Inflammatory macrophage treated with lipopolysaccharide for 4 hours (primary cell): ENCODE data around the gene AGPS.
"Not testable (repeated sequence)": the region's sequence is repeated elsewhere in the genome, so short reads cannot be mapped to it uniquely, and the experiment has no call there.

Experiments used
- DNase-seq: peaks from one replicate; pipeline ENCODE4 v3.0.0-alpha.2; 2020

Gene AGPS

DNA sequence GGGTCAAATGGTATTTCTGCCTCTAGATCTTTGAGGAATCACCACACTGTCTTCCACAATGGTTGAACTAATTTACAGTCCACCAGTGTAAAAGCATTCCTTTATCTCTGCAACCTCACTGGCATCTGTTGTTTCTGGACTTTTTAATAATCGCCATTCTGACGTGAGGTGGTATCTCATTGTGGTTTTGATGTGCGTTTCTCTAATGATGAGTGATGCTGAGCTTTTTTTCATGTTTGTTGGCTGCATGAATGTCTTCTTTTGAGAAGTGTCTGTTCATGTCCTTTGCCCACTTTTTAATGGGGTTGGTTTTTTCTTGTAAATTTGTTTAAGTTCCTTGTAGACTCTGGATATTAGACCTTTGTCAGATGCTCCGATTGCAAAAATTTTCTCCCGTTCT lies 32.0 kb downstream of the AGPS start:
- DNase-seq: not testable (repeated sequence)

DNA sequence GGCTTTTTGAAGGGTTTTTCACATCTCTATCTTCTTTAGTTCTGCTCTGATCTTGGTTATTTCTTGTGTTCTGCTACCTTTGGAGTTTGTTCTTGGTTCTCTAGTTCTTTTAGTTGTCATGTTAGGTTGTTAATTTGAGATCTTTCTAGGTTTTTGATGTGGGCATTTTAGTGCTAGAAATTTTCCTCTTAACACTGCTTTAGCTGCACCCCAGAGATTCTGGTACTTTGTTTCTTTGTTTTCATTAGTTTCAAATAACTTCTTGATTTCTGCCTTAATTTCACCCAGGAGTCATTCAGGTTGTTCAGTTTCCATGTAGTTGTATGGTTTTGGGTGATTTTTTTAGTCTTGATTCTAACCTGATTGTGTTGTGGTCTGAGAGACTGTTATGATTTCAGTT lies 34.7 kb downstream of the AGPS start:
- DNase-seq: no peak

DNA sequence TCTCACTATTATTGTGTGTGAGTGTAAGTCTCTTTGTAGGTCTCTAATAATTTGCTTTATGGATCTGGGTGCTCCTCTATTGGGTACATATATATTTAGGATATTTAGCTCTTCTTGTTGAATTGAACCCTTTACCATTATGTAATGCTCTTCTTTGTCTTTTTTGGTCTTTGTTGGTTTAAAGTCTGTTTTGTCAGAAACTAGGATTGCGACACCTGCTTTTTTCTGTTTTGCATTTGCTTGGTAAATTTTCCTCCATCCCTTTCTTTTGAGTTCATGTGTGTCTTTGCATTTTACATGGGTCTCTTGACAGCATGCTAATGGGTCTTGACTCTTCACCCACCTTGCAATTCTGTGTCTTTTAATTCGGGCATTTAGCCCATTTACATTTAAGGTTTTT lies 35.4 kb downstream of the AGPS start:
- DNase-seq: not testable (repeated sequence)

DNA sequence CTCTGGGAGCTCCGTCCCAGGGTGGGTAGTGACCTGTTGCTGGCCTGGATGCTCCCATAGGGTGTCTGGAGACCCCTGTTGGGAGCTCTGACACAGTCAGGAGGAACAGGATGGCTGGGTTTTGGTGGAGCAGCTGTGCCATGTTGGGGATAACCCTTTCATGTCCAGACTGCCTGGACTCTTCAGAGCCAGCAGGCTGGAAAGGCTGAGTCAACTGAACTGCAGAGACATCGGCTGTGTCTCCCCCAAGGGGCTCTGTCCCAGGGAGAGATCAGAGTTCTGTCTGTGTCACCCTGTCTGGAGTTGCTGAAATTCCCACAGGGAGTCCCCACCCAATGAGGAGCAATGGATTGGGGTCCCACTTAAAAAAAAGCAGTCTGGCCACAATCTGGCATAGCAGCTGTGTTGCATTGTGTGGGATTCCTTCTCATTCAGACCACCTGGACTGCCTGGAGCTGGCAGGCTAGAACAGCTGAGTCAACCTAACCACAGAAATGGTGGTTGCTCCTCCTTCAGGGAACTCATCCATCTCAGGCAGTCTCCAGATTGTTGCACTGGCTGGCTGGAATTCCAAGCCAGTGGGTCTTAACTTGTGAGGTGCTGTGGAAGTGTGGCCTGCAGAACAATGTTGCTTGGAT lies 37.2 kb downstream of the AGPS start:
- DNase-seq: no peak

DNA sequence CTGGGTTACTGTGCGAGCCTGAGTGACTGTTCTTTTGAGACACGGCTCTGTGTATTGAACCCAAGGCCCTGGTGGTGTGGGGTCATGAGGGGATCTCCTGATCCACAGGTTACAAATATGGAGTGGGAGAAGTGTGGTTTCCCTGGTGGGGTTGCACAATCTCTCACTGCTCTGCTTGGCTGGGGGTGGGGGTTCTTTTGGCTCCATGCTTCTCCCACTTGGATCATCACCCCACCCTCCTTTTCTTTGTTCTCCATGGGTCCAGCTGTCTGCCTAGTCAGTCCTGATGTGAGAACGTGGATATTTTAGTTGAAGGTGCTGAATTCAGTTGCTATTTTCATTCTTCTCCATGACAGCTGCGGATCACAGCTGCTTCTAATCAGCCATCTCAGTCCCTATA lies 37.8 kb downstream of the AGPS start:
- DNase-seq: peak; percentile 12

DNA sequence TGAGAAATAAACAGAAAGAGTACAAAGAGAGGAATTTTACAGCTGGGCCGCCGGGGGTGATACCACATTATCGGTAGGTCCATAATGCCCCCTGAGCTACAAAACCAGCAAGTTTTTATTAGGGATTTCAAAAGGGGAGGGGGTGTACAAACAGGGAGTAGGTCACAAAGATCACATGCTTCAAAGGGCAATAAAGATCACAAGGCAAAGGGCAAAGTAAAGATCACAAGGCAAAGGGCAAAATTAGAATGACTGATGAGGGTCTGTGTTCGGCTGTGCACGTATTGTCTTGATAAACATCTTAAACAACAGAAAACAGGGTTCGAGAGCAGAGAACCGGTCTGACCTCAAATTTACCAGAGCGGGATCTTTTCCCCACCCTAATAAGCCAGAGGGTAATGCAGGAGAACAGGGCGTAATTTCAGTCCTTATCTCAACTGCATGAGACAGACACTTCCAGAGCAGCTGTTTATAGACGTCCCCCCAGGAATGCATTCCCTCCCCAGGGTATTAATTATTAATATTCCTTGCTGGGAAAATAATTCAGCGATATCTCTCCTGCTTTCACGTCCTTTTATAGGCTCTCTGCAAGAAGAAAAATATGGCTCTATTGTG lies 38.6 kb downstream of the AGPS start:
- not testable (repeated sequence) for DNase-seq

DNA sequence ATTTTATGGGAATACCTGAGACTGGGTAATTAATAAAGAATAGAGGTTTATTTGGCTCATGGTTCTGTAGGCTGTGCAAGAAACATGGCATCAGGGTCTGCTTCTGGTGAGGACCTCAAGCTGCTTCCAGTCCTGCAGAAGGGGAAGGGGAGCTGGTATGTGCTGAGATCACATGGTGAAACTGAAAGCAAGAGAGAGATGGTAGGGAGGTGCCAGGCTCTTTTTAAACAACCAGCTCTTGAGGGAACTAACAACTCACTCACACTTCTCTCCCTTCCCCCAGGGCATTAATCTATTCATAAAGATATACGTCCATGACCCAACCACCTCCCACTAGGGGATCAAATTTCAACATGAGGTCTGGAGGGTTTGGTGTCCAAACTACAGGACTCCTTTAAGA lies 40.1 kb downstream of the AGPS start:
- peak; percentile 23 for DNase-seq

DNA sequence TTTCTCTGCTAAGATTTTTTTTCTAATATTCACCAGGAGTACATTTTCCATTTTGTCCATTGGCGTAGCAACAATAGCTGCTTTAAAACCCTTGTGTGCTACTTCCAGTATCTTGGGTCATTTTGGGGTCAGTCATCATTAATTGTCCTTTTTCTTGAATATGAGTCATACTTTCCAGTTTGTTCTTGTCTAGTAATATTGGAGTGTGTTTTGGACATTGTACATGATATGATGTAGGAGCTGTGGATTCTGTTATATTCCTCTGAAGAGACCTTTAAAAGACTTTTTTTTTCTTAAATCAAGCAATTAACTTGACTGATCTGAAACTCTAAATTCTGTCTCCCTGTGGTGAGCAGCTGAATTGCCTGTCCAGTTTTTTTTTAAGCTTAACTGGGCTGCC lies 40.8 kb downstream of the AGPS start:
- DNase-seq: no peak

DNA sequence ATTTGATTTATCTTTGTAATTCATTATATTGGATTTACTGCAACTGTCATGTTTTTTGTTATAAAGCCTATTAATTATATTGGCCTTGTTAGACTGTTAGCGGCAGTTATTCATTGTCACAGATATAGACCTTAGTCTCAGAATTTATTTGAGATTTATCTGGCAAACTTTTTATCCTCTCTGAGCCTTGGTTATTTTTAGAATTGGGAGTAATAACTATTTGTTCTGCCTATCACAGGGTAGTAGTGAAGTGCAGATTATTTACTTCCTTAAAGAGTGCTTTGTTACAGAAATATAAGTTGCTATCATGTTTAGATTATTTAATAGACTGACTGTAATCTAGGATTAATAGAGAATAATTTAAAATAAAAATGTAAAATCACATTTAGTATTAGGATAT lies 41.9 kb downstream of the AGPS start:
- no peak for DNase-seq

DNA sequence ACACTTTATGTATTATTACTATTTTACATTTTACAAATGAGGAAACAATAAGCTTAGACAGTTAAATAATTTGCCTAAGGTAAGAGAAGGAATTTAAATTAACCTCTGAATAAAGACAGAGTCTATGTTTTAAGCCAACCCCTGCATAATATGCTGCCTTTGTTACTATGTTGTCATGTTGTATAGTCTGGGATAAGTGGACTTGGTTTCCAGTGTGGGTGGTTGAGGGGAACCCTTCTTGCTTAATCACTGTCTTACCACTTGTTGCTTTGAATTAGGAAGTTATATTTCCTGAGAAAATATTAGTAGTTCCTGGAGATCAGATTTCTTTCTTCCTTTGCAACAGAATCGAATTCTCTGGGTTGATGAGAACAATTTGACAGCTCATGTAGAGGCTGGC lies 52.6 kb downstream of the AGPS start:
- peak; percentile 65 for DNase-seq

DNA sequence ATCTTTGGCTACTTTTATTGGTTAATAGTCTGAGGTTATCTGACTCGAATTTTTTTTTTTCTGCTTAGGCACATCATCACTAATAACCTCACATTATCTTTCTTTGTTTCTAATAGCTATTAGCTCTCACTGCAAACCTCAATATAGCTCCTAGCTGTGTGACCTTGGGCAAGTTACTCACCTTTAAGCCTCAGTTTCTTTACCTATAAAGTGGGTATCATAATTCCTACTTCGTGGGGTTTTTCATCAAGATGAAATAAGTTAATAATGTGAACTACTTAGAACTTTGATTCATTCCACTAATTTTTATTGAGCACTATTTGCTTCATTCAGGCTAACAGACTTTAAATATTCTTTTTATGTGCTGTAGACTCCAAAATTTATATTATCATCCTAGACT lies 55.5 kb downstream of the AGPS start:
- no peak for DNase-seq

DNA sequence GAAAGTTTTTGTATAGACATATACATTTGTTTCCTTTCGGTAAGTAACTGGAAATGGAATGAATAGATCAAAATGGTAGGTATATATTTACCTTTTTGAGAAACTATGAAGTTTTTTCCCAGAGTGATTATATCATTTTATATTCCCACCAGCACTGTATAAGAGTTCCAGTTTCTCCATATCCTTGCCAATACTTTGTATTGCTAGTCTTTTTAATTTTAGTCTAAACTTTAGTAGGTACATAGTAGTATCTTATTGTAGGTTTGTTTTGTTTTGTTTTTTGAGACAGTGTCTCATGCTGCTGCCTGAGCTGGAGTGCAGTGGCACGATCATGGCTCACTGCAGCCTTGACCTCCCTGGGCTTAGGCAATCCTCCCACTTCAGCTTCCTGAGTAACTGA lies 56.6 kb downstream of the AGPS start:
- DNase-seq: peak; percentile 31

DNA sequence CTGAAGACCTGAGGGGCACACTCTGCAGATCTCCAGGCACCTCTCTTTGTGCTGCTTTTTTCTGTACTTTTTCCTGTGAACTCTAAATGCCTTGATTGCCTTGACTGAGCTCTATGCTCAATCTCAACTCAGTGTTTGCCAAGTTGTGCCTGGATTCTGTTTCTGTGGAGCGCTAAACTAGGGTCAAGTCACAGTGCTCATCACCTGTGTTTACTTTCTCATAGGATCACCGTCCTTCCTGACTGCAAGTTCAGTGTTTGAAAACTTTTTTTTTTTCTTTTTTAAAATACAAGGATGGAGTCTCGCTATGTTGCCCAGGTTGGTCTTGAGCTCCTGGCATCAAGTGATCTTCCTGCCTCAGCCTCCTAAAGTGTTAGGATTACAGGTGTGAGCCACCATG lies 62.6 kb downstream of the AGPS start:
- DNase-seq: no peak

DNA sequence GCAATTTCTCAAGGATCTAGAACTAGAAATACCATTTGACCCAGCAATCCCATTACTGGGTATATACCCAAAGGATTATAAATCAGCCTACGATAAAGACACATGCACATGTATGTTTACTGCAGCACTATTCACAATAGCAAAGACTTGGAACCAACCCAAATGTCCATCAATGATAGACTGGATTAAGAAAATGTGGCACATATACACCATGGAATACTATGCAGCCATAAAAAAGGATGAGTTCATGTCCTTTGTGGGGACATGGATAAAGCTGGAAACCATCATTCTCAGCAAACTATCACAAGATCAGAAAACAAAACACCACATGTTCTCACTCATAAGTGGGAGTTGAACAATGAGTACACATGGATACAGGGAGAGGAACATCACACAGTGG lies 67.2 kb downstream of the AGPS start:
- DNase-seq: not testable (repeated sequence)

DNA sequence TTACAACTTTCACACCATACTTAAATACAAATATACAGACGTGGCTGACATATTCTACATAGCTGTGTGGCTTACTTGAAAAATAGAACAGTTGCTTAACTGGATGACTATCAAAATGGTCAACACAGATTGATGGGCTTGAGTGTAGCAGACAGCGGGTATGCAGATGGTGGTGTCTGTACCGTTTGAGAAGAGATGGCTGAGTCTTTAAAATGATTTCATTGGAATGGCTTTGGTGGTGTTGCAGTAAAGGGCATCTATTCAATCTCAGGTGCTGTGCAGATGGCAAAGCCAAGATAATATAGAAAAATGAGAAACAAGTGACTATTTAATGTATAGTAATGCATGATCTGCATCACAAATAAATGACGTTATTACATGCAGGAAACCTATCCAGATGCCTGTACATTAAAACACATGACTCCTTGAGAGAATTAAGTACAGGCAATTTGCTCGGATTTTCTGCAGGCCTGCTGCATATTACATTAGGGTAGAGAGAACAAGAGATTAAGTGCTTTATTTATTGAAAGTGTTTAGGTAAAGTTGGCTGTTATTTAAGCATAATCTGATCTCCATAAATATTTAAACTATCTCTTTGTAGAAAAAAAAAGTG lies 68.5 kb downstream of the AGPS start:
- DNase-seq: no peak

DNA sequence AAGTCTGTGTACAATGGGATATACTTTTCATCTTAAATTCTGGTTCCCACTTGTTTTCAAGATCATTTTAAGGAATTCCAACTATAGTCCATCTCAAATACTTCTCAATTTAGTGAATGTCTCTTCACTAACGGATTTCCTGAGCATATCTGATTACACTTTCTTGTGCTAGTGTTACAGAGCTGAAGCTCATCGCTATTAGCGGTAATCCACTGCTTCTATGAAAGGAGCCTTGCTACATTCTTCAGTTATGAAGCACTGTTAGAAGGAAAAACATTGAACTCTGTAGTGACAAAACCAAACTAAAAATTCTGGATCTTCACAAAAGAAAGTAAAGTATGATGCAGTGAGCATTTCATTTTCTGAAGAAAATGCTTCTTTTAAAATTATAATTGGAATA lies 72.0 kb downstream of the AGPS start:
- DNase-seq: no peak

DNA sequence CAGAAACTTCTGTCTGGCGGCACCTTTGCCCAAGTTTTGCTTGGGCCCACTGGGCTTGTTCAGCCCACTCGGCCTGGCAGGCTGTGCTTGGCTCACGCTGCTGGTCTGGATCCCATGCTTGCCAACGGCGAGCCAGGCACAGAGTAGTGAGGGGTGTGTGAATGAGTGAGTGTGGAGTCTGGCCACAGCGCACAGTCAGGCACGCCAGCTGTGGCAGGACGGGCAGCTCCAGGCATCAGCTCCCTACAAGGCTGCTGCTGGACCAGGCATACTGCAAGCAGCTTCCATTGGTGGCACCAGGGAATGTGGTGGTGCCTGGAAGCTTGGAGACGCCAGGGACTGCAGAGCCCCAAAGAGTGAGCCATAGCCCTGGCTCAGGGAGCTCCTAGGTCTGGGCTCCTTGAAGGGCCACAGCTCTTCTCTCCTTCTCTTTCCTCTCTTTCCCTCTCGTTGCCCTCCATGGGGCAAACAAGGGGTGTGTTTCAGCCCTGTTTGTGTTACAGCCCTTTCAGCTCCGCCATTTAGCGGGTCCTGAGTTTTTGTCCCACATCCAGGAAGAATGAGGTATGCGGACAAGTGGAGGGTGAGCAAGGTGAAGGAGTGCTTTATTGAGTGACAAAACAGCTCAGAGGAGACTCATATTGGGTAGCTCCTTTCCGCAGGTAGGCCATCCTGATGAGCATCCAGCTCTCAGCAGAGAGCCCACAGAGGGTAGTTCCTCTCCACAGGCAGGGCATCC lies 73.0 kb downstream of the AGPS start:
- no peak for DNase-seq

DNA sequence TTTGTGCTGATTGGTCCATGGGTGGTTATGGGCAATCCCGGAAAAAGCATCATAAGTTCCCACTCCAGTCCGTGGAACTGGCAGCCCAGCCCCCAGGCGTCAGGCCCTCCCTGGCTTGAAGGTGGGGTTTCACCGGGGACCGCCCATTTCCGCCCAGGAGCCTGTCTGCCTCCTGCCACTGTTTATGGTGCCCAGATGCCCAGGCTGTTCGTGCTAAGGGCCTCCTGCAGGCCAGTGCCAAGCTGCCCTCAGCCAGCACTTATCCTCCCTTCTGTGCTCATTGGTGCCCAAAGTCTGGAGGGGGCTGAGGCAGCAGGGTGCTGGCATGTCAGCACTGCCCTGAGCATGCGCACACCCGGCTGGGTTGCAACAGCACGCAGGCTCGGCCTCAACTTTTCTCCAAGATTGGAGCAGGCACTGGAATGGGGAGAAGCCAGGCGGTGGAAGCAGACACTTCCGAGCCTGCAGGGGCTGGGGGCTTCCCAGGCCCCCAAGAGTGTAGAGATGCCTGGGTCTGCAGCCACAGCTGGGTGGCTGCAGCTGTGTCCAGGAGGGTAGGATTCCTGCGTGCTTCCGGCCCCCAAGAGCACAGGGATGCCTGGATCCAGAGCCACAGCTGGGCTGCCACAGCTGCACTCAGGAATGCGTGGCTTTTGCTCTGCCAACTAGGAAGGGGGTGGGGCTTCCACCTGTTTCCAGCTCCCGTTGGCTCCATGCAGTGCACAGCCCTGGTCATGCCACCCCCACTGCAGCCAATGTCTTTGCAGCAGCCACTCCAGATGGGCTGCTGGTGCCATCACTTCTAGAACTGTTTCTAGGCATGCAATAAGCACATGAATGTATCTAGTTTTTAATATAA lies 74.0 kb downstream of the AGPS start:
- no peak for DNase-seq

DNA sequence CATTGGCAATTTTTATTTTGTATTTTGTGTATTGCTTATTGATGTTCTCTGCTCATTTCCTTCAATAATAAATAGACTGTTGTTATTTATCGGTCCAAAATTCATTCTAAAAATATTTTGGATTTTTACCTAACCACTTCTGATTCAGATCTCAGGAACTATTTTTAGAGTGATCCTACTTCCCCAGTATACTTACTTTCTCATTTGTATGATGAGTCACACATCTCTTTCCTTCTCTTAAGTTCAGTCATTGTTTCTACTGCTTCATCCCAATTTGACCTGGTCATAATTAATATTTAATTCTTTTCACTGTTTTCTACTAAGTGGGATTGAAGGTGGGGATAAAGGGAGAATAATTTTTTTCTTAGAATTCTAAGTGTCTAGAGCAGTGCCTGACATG lies 75.1 kb downstream of the AGPS start:
- DNase-seq: peak; percentile 41

DNA sequence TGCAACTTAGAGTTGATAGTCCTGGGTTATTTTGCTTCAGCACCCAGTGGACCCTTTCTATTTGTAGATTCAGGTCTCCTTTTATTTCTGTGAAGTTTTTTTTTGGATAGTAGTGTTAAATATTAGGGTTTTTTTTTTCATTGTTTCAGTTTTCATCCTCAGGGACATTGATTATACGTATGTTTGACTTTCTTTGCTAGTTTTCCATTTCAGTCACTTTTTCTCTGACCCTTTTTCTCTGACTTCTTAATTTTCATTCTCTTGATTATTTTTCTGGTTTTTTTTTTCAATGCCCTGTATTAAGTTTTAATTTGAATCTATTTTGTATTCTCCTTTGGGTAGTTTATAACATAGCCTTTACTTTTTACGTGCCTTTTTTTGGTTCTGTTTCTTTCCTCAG lies 79.4 kb downstream of the AGPS start:
- no peak for DNase-seq

DNA sequence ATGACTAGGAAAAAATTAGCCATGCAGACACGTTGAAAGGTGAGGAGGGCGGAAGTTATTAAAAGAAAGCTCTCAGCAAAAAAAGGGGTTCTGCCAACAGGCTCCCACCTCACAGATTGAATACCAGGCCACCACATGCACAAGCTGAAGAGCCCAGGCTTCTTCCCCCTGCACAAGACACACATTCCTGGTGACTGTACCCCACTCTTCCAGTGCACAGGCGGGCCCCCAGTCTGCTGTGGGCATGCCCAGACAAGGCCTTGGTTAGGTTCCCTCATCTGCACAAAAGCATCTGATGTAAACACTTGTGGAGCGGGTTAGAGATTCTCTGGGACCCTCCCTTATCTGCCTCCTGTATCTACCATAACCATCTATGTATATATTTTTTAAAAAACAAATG lies 81.7 kb downstream of the AGPS start:
- no peak for DNase-seq

DNA sequence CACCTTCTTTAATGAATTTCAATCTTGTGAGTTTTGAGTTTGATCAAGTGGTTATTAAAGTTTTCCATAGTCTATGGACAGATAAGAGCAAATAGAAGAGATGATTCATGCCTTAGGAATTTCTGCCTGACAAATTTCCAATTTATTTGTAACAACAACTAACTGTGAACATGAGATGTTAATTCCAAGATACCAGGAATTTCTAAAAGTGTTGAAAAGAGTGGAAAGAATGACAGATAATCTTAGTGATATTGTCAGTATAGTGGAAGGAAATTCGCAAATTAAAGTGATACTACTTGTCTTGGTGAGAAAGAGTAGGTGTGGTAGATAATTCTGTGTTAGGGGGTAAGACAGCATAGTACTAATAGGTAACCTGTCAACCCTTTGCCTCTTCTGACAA lies 82.4 kb downstream of the AGPS start:
- DNase-seq: no peak

DNA sequence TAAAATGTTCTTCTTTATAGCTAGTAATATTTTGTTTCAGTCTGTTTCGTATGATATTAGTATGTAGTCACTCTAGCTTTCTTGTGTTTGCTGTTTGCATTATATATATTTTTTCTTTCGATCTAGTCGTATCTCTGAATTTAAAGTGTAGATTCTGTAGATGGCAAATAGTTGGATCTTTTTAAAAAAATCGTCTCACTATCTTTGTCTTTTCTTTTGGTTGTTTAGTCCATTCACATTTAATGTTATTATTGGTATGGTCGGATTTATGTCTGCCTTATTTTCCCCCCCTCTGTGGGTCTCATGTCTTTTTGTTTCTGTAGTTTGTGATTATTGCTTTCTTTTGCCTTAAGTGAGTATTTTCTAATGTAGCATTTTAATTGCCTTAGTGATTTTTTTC lies 84.3 kb downstream of the AGPS start:
- DNase-seq: no peak
